ENCODE data around the gene EEF2K. TPM values are rescaled to one million over a fixed set of nuclear protein-coding genes. Genes with fewer than 3 reads are reported as not detected.

Gene EEF2K
- total and polyA plus RNA-seq, 2 of the 13 experiments (the other 11 are each of a cell fraction or from before 2014, with no cell fraction given): 22.0 to 23.8 TPM

GRCh38 chr16:22257440-22257839, 51.4 kb downstream of the EEF2K start:
- H4K20me1 ChIP-seq (ENCODE audit: insufficient read depth, low read length): no peaks in the 10 kb centered on the region
- BruUV-seq (replicated peaks): no TSS peak
- no peak for DNase-seq (ENCODE audit: low spot score)
- no peak overlapping the region for H3K4me3 ChIP-seq (replicated peaks in 1 of 3; ENCODE audit: insufficient read depth in 1 of 3, low read depth in 2 of 3, low read length in 3 of 3)
- no peaks in the 10 kb centered on the region for H3K4me1 ChIP-seq (ENCODE audit: insufficient read depth, low read length)
- no peak for FAIRE-seq
- H3K27me3 ChIP-seq (ENCODE audit: control insufficient read depth in 1 of 2, insufficient read depth in 2 of 2, low read length in 2 of 2): no peaks in the 10 kb centered on the region
- no peaks in the 10 kb centered on the region for H3K79me2 ChIP-seq (ENCODE audit: insufficient read depth, low read length)
- peaks cover 46 to 74% of the 10 kb centered on the region in 2 experiments for H3K36me3 ChIP-seq (replicated peaks in 1 of 2; ENCODE audit: control insufficient read depth in 1 of 2, insufficient read depth in 2 of 2, low read length in 2 of 2)
- intact Hi-C loops (cut with micrococcal nuclease; ENCODE audit: unreplicated experiment) (no loop called here), in situ Hi-C loops (cut with HindIII; ENCODE audit: extremely low pct_ligation_motif_present, low pct_unique_long_range_greater_than_20kb) (no loop called here)
- no peak overlapping the region for H3K27ac ChIP-seq (ENCODE audit: extremely low read length, insufficient read depth, low read length)
- no peaks in the 10 kb centered on the region for H3K9me3 ChIP-seq (ENCODE audit: low read length)
- WGBS (ENCODE audit: low lambda C conversion rate): 96% methylated on average over 13 of the region's 13 CpGs
- H3K9ac ChIP-seq (ENCODE audit: insufficient read depth, low read depth, low read length): no peak overlapping the region
- ChIA-PET POLR2A (no interaction called here), CTCF (ENCODE audit: low intra/inter-chr PET ratio, low total read pairs) (no interaction called here)
- H3K4me2 ChIP-seq (ENCODE audit: low read depth, low read length): no peak overlapping the region
- no peak overlapping the region for H2AFZ ChIP-seq (ENCODE audit: low read length)
- no peak for TF ChIP-seq ZNF816 (CRISPR knock-in tag; IDR thresholded peaks at IDR 0.05; ENCODE audit: borderline replicate concordance)
- TF ChIP-seq AKNA (CRISPR knock-in tag; IDR thresholded peaks at IDR 0.05; ENCODE audit: borderline replicate concordance): no peak
- no peak for TF ChIP-seq KAT7 (CRISPR knock-in tag; IDR thresholded peaks at IDR 0.05; ENCODE audit: borderline replicate concordance)
- no peak for TF ChIP-seq ZNF326 (CRISPR knock-in tag; IDR thresholded peaks at IDR 0.05; ENCODE audit: borderline replicate concordance)
- no peak for TF ChIP-seq ZBTB3 (CRISPR knock-in tag; IDR thresholded peaks at IDR 0.05; ENCODE audit: borderline replicate concordance, low read depth)
- TF ChIP-seq ARID2 (CRISPR knock-in tag; IDR thresholded peaks at IDR 0.05; ENCODE audit: borderline replicate concordance): no peak
- TF ChIP-seq PHB2 (IDR thresholded peaks at IDR 0.05; ENCODE audit: partially characterized antibody): no peak
- no peak for TF ChIP-seq JDP2 (CRISPR knock-in tag; IDR thresholded peaks at IDR 0.05; ENCODE audit: borderline replicate concordance)
- TF ChIP-seq ZNF781 (CRISPR knock-in tag; IDR thresholded peaks at IDR 0.05; ENCODE audit: borderline replicate concordance, not compliant biosample characterization): no peak
- TF ChIP-seq ZBTB49 (CRISPR knock-in tag; IDR thresholded peaks at IDR 0.05; ENCODE audit: borderline replicate concordance): no peak
- TF ChIP-seq RORA (CRISPR knock-in tag; IDR thresholded peaks at IDR 0.05): no peak
- no peak for TF ChIP-seq PREB (CRISPR knock-in tag; IDR thresholded peaks at IDR 0.05)
- TF ChIP-seq ZGPAT (CRISPR knock-in tag; IDR thresholded peaks at IDR 0.05): no peak
- no peak for TF ChIP-seq MTF2 (CRISPR knock-in tag; IDR thresholded peaks at IDR 0.05; ENCODE audit: borderline replicate concordance)
- no peak for TF ChIP-seq ZNF761 (CRISPR knock-in tag; conservative IDR thresholded peaks at IDR 0.05)
- no peak for TF ChIP-seq ZNF160 (CRISPR knock-in tag; IDR thresholded peaks at IDR 0.05)
- no peak for ATAC-seq

All from HepG2 (cell line).